ENCODE data around the gene XRCC1. TPM values are rescaled to one million over a fixed set of nuclear protein-coding genes. Genes with fewer than 3 reads are reported as not detected.
A peak's percentile ranks its signal among the peaks of the same experiment; 100 is the strongest.
"Not testable (repeated sequence)": the region's sequence is repeated elsewhere in the genome, so short reads cannot be mapped to it uniquely, and the experiment has no call there.

Gene XRCC1
- total RNA-seq, 1 donor from 2014 or later = 10.5 TPM

DNA sequence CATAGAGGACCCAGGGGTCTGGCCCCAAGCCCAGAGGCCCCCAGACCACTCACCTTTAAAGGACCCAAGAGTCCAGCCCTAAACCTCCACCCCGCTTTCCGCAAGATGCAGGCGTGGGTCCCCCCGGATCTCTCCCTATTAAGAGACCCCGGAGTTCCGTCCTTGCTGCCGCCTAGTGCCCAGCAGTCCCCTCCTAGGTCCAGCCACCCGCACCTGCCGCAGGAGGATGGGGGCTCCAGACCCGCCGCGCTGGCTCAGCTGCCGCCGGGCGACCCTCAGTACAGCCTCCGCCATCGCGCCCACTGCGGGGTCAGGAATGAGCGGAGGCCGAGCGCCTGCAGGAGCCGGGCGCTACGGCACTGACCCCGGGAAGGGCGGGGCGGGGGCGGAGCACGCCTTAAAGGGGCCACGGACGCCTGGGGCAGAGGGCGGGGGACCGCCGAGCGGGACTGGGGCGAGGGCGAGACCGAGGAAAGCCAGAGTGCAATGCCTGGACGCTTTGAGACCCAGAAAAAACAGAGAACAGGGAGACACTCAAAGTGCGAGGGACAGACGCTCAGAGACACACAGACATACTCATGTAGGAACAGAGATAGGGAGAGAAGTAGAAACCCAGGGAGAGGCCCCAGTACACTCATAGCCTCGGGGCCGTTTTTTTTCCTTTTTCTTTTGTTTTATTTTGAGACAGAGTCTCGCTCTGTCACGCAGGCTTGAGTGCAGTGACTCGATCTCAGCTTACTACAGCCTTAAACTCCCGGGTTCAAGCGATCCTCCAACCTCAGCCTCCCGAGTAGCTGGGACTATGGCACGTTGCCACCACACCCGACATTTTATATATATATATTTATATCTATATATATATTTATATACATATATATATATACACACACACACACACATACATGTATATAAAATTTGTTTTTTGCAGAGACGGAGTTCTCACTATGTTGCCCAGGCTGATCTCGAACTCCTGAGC lies 48.2 kb downstream of the XRCC1 start, which contains the start of gene ETHE1:
TSS of gene ETHE1 (minus strand) at position 318 of the 976 bp plus-strand sequence. CDS start at position 294, 24 bp downstream.
- TF ChIP-seq, protein P1, sequence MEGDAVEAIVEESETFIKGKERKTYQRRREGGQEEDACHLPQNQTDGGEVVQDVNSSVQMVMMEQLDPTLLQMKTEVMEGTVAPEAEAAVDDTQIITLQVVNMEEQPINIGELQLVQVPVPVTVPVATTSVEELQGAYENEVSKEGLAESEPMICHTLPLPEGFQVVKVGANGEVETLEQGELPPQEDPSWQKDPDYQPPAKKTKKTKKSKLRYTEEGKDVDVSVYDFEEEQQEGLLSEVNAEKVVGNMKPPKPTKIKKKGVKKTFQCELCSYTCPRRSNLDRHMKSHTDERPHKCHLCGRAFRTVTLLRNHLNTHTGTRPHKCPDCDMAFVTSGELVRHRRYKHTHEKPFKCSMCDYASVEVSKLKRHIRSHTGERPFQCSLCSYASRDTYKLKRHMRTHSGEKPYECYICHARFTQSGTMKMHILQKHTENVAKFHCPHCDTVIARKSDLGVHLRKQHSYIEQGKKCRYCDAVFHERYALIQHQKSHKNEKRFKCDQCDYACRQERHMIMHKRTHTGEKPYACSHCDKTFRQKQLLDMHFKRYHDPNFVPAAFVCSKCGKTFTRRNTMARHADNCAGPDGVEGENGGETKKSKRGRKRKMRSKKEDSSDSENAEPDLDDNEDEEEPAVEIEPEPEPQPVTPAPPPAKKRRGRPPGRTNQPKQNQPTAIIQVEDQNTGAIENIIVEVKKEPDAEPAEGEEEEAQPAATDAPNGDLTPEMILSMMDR (IDR thresholded peaks at IDR 0.05; ENCODE audit: insufficient read depth, low read length, severe bottlenecking) = peak; percentile 8
- Histone ChIP-seq H3K27me3 (ENCODE audit: control insufficient read depth, insufficient read depth, low read length) (no peaks in the 10 kb centered on the region), H3K4me3 (ENCODE audit: low read depth, low read length) (peak within 1 kb of the TSS; percentile 85), H3K36me3 (ENCODE audit: control insufficient read depth, insufficient read depth, low read length) (no peaks in the 10 kb centered on the region)
- FAIRE-seq (no peak), DNase-seq (ENCODE audit: low read depth) (peak; percentile 56)

DNA sequence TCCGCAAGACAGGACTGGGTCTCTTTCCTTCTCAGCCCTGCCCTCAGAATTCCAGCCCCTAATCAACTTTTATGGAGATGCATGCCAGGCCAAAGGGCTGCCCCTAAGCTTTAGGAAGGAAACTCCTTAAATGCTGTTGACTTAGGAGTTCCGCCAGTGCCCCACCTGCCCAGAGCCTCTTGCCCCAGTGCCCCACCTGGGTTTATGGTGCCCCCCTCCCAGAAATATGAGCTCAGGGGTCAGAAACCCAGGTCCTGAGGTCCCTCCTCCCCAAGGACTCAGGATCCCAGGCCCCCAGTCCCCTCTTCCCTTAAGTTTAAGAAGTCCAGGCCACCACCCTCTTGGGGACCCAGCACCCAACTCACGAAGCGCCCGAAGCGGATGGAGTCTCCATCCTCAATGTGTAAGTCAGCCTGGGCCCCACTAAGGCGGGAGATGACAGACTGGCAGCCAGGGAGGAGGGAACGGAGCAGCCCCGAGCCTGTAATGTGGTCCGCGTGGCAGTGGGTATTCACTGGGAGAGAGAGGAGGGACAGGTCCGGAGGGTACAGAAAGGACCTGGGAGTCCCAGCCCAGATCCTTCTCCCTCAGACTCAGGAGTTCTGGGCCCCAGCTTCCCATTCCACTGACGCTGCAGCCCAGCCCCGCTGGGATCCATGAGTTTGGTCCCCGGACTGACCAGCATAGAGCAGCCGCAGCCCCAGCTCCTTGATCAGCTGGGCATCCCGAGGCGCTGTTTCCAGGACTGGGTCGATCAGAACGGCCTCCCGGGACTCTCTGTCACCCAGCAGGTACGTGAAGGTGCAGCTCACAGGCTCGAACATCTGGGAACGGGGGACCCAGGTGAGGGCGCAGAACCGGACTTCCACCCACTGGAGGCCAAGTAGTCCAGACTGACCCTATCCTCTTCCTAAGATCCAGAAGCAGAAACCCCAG lies 49.2 kb downstream of the XRCC1 start:
- H3K36me3 ChIP-seq (ENCODE audit: control insufficient read depth, insufficient read depth, low read length) = peaks cover 4% of the 10 kb centered on the region
- FAIRE-seq (no peak), DNase-seq (ENCODE audit: low read depth) (no peak)
- TF ChIP-seq, protein P1 (IDR thresholded peaks at IDR 0.05; ENCODE audit: insufficient read depth, low read length, severe bottlenecking) = no peak
- no peaks in the 10 kb centered on the region for H3K27me3 ChIP-seq (ENCODE audit: control insufficient read depth, insufficient read depth, low read length)
- peak overlapping the region; percentile 85 for H3K4me3 ChIP-seq (ENCODE audit: low read depth, low read length)

DNA sequence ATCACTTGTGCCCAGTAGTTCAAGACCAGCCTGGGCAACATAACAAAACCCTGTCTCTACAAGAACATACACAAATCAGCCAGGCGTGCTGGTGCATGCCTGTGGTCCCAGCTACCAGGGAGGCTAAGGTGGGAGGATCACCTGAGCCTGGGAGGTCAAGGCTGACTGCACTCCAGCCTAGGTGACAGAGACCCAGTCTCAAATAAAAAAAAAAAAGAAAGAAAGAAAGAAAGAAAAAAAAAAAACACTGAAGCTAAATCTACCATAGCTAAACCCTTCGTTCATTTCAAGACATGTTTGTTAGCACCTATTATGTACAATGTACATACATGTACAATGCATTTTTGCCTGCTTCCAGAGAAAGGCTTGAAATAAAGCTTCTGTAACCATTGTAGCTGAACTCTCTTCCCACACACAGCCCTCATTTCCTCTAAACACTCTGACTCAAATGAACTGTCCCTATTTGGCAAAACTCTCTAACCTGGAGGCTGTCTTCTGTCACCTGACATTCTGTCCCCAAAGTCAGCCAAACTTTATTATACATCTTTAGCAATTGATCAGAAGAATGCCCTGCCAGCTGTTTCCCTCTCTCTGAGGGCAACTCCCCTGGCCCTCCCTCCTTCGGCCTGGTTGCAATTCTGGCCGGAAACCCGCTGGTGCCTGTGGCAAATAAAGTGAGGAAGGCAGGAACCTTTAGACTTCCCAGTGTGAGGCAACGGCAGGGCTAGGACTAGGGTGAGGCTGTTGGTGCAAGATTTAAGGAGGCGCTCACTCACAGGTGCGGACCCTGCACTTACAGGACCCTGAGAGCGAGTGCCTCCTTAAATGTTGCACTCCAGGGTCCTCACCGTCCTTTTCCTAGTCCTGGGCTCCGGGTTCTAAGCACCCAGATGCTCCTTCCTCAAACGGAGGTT lies 50.1 kb downstream of the XRCC1 start:
- FAIRE-seq = no peak
- DNase-seq (ENCODE audit: low read depth) = peak; percentile 77
- H3K27me3 ChIP-seq (ENCODE audit: control insufficient read depth, insufficient read depth, low read length) = no peaks in the 10 kb centered on the region
- TF ChIP-seq, protein P1 (IDR thresholded peaks at IDR 0.05; ENCODE audit: insufficient read depth, low read length, severe bottlenecking) = no peak
- H3K4me3 ChIP-seq (ENCODE audit: low read depth, low read length) = peak overlapping the region; percentile 85
- peaks cover 4% of the 10 kb centered on the region for H3K36me3 ChIP-seq (ENCODE audit: control insufficient read depth, insufficient read depth, low read length)

DNA sequence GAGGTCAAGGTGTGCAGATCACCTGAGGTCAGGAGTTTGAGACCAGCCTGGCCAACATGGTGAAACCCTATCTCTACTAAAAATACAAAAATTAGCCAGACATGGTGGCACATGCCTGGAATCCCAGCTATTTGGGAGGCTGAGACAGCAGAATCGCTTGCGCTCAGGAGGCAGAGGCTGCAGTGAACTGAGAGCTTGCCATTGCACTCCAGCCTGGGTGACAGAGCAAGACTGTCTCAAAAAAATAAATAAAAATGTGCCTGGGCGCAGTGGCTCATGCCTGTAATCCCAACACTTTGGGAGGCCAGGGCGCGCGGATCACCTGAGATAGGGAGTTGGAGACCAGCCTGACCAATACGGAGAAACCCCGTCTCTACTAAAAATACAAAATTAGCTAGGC lies 51.6 kb downstream of the XRCC1 start:
- not testable (repeated sequence) for H3K27me3 ChIP-seq (ENCODE audit: control insufficient read depth, insufficient read depth, low read length); H3K36me3 ChIP-seq (ENCODE audit: control insufficient read depth, insufficient read depth, low read length); H3K4me3 ChIP-seq (ENCODE audit: low read depth, low read length); FAIRE-seq; DNase-seq (ENCODE audit: low read depth)

DNA sequence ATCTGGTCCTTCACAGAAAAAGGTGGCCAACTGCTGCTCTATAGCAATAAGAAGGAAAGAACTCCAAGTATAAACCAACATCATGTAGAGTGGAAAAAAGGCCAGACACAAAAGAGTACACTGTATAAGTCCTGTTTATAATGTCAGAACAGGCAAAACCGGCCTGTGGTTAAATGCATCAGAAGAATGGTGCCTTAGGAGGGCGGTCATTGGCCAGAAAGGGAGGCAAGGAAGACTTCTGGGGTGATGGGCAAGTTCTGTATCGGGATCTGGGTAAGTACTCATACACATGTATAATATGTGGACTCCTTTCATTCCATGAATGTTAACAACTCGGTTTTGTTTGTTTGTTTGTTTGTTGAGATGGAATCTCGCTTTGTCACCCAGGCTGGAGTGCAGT lies 52.4 kb downstream of the XRCC1 start:
- TF ChIP-seq, protein P1 (IDR thresholded peaks at IDR 0.05; ENCODE audit: insufficient read depth, low read length, severe bottlenecking) = no peak
- Histone ChIP-seq H3K36me3 (ENCODE audit: control insufficient read depth, insufficient read depth, low read length) (peaks cover 4% of the 10 kb centered on the region), H3K4me3 (ENCODE audit: low read depth, low read length) (no peak overlapping the region), H3K27me3 (ENCODE audit: control insufficient read depth, insufficient read depth, low read length) (no peaks in the 10 kb centered on the region)
- DNase-seq (ENCODE audit: low read depth) (no peak), FAIRE-seq (no peak)

Data from bronchial epithelial cell (primary cell).